SIG-M5 treated with dmso at 0.1 percent for 504 hours (cell line): ENCODE measurements around the gene KLHL10.

ENCODE experiments used
- DNase-seq: peaks from one replicate; lab custom pipeline; 2025; ENCODE audit not compliant: unreplicated experiment; lab: John Stamatoyannopoulos, UW

The KLHL10 gene

DNA sequence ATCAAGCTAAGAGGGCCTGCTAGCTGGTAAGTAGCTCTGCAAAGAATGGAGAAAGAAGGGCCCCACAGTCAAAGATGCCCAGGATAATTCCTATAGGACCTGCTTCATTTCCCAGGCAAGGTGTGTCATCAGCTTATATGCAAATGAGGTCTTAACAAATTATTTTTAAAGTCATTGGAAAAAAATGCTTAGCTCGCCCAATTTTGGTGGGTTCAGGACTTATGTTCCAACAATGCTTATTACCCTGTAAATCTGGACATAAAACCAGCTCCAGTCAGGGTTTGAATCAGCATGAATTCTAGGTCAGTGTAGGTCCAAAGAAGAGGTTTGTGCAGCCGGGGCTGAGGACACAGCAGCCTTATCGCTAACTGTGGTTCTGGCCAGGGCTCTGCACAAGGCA is 55.8 kb downstream of the KLHL10 start:
- no peak for DNase-seq

DNA sequence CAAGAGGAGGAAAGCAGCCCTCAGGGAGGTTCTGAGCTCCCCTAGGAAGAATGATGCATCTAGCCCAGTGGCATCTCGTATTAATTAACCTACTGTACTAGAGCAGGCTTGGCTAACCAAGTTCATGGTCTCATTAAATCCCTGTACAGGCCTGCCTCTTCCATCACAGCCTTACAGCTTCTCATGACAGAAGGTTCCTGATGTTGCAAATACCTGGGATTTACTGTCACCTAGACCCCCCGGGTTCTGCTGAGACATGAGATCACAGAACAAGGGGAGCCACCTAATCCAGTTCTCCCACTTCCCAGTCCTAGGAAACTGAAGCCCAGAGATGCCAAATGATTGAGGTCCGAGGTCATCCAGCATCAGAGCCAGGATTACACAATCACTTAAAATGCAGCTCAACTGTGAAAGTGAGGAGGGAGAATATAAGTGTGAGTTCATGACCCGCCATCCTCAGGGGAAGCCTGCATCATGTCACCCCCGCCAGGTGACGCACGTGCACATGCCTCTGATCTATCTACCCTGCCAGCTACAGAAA is 57.2 kb downstream of the KLHL10 start:
- DNase-seq: no peak

DNA sequence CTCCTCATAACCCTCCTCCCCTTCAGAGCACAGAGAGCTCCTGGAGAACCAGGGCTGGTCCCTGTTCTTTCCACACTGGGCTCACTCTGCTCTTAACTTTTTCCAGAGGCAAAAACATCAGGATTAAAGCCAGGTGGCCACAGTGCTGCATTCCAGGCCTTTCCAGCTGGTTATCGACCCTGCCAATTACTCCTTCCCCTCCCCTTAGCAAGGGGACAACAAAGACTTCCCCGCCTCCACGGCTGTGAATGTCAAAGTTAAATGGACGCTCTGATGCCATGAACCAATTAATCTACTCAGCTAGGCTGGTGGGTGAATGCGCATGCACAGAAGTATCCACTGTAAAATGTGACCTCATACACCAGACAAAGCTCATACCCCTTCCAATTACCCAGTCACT is 58.0 kb downstream of the KLHL10 start:
- no peak for DNase-seq

DNA sequence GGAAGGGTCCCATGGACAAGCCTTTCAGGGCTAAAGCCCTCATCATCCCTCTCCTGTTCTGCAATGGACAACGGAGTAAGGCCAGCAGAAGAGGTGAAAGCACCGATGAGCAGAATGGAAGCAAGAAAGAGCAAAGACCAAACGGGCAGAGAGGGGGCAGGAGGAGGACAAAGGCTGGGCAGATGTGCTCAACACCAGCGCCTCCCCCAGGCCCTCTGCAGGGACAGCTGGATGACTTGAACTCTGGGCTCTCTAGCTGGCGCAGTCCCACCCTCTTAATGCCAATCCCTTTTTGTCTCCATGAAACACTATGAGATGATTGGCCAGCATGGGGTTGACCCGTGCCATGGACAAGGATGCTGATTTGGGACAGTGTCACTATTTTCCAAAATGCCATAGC is 59.1 kb downstream of the KLHL10 start:
- DNase-seq: no peak
